Erythroblast (primary cell): Measurements from ENCODE around the gene MPHOSPH9.

Experiments
- GATA1 ChIP-seq: IDR thresholded peaks from 2 replicates; pipeline ENCODE4 v1.6.1; 2011; ENCODE audit warnings: low read depth, mild to moderate bottlenecking, control low read depth, low read length, moderate library complexity
- POLR2A ChIP-seq: IDR thresholded peaks from 2 replicates; pipeline ENCODE4 v1.6.1; 2011; ENCODE audit warnings: mild to moderate bottlenecking, low read length

- TF ChIP-seq POLR2A (no peak), GATA1 (no peak)
Measured at GRCh38 chr12:123149088-123149487, 83.9 kb downstream of the MPHOSPH9 start.
